Activated T-helper 9 cell treated with anti-CD3 and anti-CD28 coated beads, Interleukin-2, amount 50 U/mL, for 16 hours (primary cell): ENCODE data around the gene CLMN.

ENCODE experiments used
- DNase-seq: peaks from one replicate; pipeline ENCODE4 v3.0.0-alpha.2; 2020; ENCODE audit warnings: low read depth

CLMN gene

DNA sequence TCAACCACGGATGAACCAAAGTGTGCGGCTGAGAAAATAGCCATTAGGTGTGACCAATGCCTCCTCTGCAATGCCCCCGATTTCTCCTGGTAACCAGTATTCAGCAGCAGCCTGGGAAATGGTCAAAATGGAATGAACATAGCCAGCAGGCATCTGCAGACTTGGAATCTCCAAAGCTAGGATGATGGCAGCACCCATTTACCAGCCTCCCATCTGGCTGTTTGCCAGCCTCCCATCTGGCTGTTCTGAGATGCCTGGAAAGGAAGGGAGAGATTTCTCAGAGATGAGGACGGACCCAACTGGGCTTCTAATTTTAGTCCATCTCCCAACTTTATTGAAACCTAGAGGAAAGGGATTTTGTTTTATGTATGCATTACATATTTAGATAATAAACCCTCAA is 16.2 kb downstream of the CLMN start:
- DNase-seq: no peak

DNA sequence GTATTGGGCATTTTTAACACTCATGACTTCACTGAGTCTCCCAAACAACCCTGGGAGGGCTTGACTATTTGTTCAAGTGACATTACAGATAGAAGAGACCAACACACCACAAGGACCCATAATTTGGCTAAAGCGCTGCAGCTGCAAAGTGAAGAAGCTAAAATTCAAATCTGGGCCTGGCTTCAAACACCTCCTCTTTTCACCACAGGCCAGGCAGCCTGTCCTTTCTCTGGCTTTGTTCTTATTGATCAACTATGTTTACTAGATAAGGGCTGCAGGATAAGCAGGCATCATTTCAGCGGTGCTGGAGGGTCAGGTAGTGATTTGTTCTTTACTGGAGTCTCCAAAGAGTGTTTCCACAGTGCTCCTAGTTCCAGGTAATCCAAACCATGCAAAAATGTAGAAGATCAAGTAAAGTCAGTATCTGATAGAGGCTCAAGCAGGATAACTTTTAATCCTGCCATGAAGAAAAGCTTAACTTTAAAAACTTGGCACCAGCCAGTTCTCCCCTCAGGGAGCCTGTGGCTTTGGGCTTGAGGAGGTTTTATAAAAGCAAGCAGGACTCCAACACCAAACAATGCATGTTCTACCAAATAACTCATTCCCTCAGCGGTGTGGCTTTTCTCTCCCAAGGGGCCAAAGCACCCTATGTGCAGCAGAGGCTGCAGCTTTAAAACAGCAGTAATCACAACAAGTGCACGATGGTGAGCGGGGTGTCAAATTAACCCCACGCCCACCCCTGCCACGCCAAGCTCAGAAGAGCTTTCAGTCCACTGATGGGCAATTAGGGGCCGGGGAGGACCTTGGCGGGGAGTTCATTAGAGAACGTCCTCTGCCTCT is 16.8 kb downstream of the CLMN start:
- no peak for DNase-seq

DNA sequence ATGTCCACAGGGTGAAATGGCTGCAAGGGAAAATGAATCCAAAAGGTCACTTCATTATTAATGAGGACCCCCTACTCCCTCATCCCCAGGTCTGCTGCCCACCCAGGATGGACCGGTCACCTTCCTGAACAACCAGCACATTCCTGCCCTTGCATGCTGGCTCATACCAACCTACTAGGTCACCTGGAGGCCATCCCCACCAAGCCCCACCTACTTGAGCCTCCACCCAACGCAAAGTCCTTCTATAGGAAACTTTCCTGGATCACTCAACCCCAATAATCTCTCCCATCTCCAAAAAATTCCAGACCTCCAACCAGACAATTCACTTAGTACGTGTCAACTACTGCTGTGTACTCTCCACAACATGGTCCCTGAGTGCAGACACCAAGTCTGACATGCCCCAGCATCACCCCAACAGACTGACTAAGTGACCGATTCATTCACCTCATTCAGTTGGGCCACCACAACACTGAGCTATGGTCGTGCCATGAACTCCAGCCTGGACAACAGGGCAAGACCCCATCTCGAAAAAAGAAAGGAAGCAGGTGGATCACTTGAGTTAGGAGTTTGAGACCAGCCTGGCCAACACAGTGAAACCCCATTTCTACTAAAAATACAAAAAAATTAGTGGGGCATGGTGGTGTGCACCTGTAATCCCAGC is 18.1 kb downstream of the CLMN start:
- DNase-seq: no peak

- no peak for DNase-seq
Observed at GRCh38 chr14:95300697-95301526, 18.8 kb downstream of the CLMN start.

DNA sequence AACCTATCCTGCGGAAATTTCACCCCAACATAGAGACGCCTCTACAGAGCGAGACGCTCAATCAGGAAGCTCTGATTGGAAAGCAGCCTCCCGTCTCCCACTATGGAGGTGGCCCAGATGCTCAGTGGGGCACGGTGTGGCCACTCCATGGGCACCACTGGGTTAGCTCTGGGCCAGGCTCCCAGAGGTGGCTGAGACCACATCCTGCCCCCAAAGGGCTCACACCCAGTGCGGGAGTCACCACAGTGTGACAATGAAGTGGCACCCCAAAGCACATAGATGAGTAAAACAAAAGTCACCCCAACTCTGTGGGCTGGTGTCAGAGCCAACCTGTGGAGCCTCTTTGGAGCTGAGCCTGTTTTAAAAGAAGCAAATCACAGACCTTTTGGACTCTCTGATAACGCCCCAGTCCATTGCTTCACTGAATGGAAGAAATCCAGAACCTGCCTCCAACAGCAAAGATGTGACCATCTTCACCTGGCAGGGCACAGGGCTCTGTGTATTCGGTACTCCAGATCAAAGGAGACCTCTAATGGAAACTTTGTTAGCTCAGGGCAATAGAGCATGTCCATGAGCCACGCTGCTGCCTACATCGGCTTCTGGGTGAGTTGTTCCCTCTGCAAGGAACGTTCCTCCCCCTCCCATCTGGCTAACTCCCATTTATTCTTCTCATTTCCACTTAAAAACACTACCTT is 19.6 kb downstream of the CLMN start:
- no peak for DNase-seq

GRCh38 chr14:95299271-95299670 is 20.4 kb downstream of the CLMN start:
- DNase-seq: no peak

DNA sequence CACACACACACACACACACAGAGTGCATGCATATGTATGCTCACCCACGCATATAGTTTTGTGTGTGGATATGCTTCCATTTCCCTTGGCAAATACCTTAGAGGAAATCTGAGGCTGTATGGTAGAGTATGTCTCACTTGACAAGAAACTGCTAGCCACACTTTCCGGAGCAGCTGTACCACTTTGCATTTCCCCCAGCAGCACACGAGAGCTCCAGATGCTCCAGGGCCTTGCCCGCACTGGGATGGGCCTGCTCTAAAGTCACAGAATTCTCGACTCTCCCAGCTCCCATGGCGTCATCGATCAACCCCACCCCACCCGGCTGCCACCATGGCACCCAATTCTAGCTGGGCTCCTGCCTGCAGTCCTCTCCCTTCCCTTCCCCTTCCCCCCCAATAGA is 21.9 kb downstream of the CLMN start:
- no peak for DNase-seq

- no peak for DNase-seq
Observed at GRCh38 chr14:95296966-95297365, 22.7 kb downstream of the CLMN start.

DNA sequence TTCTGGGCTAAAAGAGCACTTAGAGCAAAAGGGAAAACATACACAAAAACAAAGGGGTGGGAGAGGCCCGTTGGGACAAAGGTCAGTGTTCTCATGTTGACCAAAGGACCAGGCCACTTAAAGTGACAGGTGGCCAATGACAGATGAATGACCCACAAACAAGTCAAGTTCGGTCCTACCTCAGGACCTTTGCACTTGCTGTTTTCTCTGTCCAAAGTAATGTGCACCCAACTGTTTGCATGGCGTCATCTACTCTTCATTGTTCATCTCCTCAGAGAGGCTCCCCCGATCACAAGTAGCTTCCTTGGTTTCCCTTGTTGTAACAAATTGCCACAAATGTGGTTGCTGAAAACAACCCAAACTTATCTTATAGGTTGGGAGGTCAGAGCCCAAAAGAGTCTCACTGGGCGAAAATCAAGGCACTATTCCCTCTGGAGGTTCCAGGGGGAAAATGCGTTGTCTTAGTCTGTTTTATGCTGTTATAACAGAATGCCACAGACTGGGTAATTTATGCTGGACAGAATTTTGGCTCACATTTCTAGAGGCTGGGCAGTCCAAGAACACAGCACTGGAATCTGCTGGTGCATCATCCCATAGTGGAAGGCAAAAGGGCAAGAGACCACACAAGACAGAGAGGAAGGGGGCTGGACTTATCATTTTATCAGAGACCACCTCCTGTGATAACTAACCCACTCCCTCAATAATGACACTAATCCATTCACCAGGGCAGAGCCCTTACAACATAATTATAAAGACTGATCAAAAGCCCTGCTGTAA is 23.9 kb downstream of the CLMN start:
- no peak for DNase-seq

- no peak for DNase-seq
Observed at GRCh38 chr14:95294834-95295599, 24.7 kb downstream of the CLMN start.

GRCh38 chr14:95294320-95294719 is 25.4 kb downstream of the CLMN start:
- no peak for DNase-seq

GRCh38 chr14:95293449-95293848 is 26.3 kb downstream of the CLMN start:
- DNase-seq: no peak

DNA sequence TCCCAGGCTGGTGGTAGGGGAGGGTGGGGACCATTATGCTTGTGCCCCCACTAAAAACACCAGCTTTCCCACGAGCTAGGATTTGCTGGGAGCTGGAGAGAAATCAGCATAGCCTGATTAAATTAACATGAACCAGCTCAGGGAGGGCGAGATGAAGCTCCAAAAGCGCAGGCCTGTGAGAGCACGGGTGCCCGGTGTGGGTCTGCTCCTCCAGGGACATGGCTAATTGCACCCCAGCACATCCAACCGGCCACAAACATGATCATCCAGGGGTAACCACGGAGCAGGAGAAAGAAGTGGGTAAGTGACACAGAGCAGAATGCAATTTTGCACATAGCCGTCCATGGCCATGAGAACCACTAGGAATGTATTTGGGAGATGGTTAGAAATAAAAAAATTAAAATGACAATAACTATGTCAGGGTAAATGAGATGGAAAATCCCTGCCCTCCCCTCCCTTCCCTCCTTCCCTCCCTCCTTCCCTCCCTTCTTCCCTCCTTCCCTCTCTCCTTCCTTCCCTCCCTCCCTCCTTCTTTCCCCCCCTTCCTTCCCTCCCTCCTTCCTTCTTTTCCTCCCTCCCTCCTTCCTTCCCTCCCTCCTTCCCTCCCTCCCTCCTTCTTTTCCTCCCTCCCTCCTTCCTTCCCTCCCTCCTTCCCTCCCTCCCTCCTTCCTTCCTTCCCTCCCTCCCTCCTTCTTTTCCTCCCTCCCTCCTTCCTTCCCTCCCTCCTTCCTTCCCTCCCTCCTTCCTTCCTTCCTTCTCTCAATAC is 26.9 kb downstream of the CLMN start:
- no peak for DNase-seq

GRCh38 chr14:95291859-95292542 is 27.7 kb downstream of the CLMN start:
- no peak for DNase-seq

DNA sequence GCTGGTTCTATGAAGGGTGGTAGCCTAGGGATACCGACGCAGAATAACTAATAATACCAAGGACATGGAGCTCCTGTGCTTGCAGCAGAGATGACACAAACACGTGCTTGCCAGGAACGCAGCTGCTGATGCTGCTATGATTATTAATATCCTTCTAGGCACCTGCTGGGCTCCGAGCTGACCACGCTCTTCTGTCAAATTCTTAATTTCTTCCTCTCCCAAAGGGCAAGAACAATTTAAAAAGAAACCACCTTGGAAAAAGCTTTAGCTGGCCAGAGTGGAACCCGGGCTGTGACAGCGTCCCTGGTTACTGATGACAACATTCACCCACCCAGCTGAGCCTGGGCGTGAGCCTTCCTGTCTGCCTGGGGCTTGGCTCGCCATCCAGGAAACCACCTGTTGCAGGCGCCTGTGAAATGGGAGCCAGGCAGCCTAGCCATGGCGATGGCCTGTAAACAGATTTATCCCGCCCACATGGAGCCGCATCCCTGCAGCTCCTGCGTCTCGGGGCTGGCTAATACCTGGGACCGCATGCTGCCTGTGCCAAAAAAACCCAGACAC is 28.8 kb downstream of the CLMN start:
- DNase-seq: no peak

GRCh38 chr14:95290021-95290420 is 29.7 kb downstream of the CLMN start:
- DNase-seq: no peak

DNA sequence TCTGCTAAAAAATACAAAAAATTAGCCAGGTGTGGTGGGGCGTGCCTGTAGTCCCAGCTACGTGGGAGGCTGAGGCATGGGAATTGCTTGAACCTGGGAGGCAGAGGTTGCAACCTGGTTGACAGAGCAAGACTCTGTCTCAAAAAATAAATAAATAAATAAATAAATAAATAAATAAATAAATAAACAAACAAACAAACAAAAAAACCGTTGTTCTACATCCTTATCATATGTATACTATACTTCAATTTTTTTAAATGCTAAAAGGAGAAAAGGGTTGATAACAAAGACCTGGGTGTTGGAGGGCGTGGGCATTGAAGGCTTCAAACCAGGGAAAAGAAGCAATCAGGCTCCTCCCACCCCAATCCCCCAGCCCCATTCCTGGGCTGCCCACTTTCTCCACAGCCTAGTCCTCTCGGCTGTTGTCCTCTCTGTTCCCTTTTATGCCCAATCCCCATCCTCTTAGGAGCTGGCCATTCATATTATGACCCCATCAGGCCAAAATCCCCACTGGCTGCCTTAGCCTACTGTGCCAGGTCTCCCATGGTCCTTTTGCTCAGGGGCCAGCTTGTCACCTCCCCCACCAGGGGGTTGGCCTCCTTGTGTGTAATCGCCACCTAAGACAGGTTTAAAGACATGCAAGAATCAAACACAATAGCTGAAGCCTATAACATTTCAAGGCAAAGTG is 30.2 kb downstream of the CLMN start:
- no peak for DNase-seq

GRCh38 chr14:95288672-95289322 is 30.9 kb downstream of the CLMN start:
- no peak for DNase-seq
